NCI-H1694 treated with DMSO at 0.1 percent for 48 hours (cell line): Measurements from ENCODE around the gene VWA7.

Experiments
- DNase-seq: peaks from one replicate; lab custom pipeline; 2025; lab: John Stamatoyannopoulos, UW

Gene VWA7

DNA sequence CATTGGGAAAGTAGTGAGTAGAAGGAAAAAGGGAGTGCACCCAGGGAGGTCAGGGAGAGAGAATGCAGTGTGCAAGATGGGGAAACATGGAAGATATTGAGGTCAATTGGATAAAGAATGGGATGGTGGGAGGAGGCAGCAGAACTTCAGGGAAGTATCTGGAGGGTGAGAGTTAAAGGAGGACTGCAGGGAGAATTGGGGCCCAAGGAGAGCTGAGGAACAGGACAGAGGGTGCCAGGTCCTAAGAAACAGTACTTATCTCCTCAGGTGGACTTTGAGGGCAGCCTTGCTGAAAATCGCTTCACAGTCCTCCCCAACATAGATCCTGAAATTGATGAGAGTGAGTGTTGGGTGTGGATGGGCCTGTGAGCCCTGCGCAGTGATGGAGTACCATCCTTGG lies 18.8 kb downstream of the VWA7 start:
- DNase-seq = no peak

DNA sequence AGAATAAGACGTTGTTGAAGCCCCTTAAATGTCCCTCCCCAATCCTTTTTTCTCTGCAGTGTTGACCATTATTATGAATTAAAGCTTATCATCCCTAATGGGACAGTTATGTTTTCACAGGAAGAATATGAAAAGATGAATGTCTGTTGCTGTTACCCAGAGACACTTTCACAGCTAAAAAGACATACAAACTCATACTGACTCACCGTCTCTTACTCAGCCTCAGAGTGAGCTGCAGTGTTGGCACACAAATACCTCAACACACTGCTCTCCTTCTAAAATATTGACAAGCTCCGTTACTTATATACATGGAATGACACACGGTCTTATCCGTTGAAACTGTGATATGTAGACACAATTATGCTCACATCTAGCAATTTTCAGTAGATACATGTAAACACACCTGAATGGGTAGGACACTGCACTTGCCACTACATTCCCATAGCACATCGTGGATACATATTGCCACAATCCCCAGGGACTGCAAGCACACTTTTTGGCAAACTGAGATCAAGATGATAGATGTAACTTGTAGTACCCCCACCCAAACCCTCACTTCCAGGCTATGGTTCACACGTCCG lies 24.3 kb downstream of the VWA7 start:
- no peak for DNase-seq

DNA sequence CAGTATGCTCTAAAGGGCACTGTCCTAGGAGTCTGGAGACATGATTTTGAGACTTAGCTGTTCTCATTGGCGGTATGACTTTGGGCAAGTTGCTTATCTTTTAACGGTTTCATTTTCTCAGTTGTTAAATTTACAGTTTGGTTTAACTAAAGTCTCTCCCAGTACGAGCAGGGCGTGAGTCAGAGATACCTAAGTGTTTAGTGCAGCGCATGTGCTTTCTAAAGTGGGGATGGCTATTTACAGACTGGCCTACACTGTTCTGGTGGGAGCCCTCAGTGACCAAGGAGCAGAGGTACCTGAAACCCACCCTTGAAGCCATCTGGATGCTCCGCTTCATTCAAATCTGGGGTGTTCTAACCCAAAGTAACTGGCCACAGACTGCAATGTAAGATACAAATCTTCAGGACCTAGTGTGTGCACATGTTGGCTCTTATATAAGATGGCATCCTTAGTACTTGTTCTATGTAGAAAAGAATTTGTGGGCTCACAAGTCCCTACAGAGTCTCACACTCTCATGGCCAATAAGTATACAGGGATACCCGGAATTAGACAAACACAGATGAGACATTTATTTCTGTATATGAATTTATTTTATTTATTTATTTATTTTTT lies 26.6 kb downstream of the VWA7 start:
- no peak for DNase-seq

DNA sequence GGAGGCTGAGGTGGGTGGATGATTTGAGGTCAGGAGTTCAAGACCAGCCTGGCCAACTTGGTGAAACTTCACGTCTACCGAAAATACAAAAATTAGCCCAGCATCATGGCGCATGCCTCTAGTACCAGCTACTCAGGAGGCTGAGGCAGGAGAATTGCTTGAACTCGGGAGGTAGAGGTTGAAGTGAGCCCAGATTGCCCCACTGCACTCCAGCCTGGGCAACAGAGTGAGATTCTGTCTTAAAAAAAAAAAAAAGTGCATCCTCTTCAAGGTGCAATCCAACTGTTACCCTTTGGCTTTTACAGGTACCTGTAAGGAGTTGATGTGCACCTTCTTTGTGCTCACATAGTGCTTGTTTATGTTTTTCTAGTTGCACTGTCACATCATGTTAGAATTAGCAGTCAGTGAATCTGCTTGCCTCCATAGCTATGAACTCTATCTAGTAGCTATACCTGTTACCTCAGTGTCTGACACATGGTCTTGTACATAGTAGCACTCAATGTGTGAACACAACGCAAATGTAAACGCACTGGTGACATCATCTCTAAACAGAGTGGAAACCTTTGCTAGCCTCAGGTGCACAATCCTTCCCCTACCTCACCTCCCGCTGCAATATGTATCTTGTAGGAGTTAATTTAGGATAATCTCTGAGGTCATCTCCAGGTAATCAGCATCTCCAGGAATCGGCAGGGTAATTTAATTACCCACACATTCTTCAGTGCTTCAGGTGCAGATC lies 27.7 kb downstream of the VWA7 start:
- DNase-seq = no peak

DNA sequence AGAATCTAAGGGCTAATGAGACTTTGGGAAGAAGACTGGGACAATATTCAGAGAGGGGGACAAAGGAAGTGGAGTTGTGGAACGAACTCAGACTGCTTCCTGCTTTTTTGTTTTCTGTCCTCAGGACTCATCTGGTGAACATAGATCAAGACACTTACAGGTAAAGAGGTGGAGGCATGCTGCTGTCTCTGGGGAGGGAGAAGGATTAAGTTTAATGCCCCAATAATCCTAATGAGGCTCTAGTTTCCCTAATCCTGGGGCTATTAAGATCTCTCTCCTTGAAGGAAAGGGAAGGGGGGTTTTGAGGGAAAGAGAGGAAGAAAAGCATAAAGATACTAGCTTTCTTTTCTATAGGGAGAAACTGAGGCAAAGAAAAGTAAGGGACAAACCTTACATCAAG lies 32.7 kb downstream of the VWA7 start:
- no peak for DNase-seq

DNA sequence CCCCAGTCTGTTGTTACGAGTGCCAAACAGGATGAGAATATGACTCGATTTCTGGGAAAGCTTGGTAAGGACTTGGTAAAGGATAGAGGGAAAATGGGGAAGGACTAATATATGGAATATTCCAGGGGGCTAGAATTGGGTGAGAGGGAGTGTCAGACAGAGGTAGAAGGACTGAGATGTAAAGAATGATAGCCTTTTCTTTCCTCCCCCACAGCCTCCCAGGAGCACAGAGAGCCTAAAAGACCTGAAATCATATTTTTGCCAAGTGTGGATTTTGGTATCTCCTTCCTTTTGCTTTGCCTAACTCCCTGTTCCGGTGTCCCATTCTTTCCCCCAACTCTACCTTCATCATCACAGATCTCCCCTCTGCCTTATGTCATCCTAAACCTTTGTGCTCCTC lies 34.2 kb downstream of the VWA7 start:
- DNase-seq = no peak

DNA sequence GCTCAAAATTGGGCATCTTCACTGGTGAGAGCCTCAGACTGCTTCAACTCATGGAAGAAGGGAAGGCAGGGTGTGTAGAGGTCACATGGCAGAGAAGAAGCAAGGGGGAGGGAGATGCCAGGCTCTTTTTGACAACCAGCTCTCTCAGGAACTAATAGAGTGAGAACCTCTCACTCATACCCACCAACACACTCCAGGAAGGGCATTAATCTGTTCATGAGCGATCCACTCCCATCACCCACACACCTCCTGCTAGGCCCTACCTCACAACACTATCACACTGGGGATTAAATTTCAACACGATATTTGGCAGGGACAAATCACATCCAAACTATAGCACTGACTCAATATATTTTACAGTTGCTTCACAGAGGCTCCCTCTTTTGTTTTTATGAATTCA lies 35.3 kb downstream of the VWA7 start:
- no peak for DNase-seq

DNA sequence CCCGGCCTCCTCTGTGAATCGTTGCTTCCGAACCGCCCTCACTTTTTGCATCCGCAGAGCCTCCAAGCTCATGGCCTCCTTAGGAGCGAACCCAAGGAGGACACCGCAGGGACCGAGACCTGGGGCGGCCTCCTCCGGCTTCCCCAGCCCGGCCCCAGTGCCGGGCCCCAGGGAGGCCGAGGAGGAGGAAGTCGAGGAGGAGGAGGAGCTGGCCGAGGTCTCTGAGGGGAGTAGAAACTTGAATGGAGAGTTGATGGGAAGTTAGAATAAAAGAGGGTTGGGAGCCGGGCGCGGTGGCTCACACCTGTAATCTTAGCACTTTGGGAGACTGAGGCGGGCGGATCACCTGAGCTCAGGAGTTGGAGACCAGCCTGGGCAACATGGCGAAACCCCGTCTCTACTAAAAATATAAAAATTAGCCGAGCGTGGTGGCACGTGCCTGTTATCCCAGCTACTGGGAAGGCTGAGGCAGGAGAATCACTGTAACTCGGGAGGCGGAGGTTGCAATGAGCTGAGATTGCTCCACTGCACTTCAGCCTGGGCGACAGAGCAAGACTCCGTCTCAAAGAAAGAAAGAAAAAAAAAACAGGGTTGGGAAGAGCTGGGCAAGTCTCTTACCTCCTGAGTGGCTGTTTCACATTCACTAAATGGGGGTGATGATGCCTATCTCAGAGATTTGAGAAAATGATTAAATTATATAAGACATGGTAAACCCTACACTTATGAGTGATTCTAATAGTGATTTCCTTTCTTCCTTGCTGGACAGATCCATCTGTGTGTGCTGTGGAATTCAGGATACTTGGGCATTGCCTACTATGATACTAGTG lies 36.5 kb downstream of the VWA7 start:
- DNase-seq = no peak

DNA sequence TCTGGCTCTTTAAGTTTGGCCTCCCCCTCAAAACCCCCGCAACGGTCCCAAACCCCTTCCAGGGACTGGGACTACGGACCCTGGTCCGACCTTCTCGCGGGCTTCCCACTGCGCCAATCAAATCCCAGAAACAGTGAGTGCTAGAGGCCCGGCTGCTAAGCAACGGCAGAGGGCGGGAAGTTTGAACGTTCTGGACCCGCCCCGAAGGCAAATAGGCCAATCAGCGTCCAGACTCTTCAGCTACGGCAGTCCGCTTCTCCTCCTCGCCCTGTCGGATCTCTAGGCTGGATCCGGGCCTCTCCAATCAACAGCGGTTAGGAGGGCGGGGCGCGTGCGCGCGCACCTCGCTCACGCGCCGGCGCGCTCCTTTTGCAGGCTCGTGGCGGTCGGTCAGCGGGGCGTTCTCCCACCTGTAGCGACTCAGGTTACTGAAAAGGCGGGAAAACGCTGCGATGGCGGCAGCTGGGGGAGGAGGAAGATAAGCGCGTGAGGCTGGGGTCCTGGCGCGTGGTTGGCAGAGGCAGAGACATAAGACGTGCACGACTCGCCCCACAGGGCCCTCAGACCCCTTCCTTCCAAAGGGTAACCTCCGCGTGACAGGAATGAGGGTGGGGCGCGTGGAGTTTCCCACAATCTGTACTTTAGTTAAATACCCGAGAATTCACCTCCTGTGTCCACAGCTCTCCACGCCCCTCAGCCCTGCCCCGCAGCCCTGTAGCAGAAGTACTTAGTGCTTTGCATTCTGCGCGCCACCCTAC lies 37.3 kb downstream of the VWA7 start, which contains the start of gene MSH5:
TSS of gene MSH5 (plus strand) at position 367 of the 758 bp plus-strand sequence. CDS start 462 bp downstream, outside the sequence.
- DNase-seq = peak; percentile 98

DNA sequence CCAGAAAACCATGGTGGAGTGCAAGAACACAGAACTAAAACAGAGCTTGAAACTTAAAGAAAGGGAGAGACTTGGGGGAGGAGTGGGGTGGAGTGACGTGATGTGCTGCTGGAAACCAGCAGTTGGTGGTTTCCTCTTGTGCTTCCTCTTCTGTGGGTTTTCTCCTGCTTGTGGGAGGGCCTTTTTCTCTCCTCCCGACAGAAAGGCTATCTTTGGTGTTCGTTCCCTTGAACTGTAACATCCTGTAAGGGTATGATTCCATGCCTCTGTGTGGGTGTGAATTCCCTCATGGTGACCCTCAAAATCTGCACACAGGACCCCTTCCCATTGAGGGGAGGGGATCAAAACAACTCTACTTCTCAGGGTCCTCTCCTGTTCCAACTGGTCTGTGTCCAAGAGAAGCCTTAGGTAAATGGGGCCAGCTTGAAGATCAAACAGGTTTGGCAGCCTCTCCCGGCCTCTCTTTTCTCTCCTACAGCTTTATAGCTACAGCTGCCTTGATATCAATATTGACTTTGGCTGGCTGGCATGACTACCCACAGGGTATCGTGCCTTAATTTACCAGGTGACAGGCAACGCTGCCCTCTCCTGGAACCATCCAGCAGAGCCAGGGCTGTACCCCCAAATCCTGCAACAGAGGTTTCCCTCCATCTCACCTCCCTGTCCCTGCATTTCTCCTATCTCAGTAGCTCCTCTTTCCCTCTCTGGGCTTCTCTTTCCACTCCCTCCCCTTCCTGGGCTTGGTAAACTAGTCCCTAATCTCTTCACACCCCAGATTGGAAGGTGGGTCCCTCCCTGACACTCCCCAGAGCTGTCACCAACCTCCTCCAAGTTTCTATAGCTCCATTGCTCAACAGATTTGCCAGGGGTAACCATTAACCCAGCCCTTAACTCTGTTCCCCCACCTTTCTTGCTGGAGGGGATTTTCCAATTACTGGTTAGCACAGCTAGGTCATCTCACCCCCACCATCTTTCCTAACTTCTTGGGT lies 38.8 kb downstream of the VWA7 start:
- DNase-seq = no peak

DNA sequence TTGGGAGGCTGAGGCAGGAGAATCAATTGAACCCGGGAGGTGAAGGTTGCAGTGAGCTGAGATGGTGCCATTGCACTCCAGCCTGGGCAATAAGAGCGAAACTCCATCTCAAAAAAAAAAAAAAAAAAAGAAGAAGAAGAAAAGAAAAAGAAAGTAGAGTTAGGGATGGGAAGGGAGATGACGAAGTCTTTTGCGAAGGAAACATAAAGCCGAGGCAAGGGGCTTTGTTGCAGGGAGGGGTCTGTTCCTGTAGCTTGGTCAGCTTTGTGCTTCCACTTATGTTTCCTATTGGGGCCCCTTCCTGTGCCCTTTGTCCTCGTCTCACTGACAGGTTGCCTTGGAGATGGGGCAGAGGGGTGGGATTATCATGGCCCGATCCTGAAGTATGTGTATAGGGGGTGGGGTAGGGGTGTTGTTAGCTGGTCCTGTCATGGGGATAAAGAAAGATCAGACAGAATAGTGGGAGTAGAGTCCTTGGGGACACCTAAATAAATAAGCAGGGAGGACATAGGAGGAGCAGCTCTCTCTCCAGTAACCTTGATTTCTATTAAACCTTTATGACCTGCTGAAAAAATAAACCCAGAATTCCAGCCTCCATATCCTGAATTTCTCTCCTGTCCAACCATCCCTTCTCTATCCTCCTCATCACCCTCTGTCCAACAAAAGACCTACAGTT lies 39.7 kb downstream of the VWA7 start:
- no peak for DNase-seq

DNA sequence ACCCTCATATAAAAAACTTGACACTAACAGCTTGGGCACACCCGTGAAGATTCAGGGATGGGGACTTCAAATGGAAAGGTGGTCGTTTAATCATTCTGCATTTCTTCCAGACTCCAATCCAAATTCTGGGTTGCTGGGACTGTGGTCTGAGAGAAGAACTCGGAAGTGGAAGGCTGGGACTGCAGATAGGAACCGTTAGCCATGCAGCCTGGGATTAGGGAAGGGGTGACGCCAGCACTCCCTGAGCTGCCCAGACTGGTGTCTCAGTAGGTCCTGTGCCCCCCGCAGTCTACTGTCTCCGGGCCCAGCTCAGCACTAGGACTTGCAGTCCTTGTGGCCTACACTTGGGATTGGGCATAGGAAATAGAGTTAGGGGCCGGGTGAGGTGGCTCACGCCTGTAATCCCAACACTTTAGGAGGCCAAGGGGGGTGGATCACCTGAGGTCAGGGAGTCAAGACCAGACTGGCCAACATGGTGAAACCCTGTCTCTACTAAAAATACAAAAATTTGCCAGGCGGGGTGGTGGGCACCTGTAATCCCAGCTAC lies 40.3 kb downstream of the VWA7 start:
- no peak for DNase-seq

DNA sequence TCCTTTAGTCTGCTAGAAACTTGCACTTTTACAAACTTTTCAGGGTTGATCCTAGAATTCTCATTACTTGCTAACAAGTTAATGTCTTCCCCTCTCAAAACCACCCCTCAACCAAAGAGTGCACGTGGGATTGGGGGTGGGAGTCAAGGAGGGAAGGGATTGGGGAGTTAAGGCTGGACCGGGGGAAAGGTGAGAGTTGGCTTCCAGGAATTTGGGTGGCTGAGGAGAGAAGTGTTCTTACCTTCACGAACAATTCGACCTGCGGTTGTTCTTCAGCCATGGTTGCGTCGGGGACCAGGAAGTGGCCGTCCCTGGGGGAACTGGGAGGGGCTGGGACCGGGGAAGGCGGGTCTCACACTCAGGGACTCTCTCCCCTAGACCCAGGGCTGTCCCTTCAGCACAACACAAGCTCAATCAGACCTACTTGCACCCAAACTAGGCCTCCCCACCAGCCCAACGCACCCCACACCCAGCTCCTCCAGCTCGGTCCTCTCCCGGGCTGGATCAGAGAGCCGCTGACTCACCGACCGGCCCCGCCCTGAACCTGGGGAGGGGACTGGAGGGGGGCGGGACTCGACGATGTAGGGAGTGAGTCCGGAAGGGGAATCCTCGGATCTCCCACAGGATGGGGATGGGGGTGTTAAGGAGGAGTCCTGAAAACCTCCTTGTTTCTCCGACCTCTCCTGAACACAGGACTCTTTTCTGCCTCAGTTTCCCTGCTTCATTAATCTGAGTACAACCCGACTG lies 40.9 kb downstream of the VWA7 start, which contains the start of gene CLIC1:
TSS of gene CLIC1 (minus strand) at position 510 of the 747 bp plus-strand sequence. CDS start at position 280, 230 bp downstream.
- peak; percentile 61 for DNase-seq

DNA sequence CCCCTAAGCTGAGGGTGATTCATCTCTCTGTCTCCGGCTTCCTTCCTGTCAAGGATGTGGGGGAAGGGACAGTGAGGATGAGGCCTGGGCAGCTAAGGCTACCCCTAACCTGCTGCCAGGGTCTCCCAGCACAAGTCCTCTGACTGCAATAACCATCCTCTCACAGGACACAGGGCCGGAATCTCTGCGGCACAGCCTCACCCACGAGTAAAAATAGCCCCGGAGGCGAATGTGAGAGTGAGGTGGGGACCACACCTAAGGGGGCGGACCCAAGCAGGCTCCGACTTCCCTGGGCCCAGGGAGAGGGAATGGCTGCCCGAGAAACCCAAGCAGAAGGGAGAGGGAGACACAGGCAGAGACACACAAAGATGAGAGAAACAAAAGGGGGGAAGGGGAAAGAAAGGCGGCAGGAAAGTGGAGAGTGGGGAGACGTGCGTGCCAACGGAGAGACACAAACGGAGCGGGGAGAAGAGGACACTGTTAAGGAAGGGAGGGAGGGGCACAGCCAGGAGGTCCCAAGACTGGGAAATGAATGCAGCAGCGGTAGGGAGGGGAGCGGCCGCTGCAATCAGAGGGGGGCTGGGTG lies 42.2 kb downstream of the VWA7 start:
- DNase-seq = no peak

DNA sequence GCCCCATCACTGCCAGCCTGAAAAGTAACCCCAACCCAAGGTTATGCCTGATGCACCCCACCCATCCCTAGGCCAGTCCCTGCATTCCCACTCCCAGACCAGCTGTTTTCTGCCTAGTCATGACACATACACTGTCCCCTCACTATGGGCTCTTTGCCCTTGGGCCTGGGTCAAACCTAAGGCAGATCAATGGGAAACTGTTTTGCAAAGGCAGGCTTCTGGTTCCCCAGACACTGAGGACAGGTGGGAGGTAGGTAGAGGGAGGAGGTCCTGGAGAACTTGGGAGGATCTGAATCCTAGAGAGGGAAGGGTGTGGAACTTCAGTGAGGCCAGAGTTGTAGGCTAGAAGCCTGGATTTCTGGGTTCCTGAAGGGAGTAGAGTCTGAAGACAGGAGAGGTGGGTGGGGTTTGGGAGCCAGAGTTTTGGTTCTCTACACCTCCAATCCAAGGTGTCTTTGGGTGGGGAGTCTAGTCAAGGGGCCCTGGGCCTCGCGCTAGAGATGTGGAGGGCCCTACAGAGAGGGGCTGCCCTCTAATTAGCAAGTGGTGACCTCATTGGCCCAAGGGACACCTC lies 42.8 kb downstream of the VWA7 start:
- no peak for DNase-seq

DNA sequence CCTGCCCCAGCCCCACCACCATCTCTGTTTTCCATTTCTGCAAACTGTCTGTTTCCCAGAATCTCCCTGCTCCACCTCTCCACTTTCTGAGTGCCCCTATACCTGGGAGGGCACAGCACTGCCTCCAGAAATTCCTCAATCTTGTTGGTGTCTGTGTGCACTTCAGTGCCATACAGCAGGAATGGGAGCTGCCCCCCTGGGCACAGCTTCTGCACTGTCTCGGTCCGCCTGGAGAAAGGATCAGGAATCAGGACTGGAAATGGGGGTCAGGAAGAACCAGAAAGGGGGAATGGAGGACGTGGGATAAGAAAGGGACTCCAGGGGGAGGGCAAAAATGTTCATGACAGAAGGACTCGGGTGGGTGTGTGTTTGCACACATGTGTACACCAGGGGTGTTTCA lies 43.4 kb downstream of the VWA7 start:
- DNase-seq = no peak

DNA sequence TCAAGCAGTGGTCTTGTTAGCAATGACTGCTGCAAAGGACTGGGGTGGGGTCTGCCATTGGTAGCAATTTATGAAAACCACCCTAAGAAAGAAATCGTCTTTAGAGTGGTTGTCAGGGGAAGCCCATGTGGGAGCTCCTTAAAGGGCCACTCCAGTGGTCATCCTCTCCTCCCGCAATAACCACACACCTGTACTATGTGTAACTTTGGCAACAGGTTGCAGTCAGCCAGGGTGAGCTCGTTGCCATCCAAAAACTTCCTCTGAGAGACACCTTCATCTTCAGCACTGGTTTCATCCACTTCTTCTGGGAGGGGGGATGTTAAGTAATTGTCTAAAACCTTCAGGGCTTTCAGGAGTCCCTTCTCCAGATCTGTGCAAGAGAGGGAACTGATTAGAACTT lies 45.1 kb downstream of the VWA7 start:
- DNase-seq = no peak

DNA sequence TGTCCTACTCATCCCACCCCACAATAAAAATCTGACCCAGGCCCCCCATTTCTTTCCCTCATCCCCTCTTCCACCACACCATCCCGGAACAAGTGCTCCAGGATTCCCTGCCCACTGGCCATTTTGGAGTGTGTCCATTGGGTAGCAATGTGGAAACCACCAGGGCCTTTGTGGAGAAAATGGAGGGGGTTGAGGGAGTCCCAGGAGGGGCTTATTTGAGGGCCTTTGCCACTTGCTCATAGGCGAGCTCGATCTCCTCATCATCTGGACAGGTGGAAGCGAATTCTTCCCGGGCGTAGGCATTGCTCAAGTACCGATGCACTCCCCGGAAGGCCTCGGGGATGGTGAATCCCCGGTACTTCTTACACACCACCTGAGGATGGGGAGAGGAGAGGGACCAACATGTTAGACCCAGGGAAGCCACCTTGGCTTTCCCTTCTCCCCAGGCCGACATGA lies 46.5 kb downstream of the VWA7 start:
- DNase-seq = no peak
